CD14-positive monocyte (primary cell): ENCODE data around the gene SPATA20. TPM values are rescaled to one million over a fixed set of nuclear protein-coding genes. Genes with fewer than 3 reads are reported as not detected.

Experiments
- DNase-seq, 3 donors: peaks; one replicate each; pipeline ENCODE4 v3.0.0-alpha.2; 2011 to 2022
- H2AFZ ChIP-seq: 2 replicates; pipeline ENCODE4 v1.6.0; 2012; ENCODE audit warnings: mild to moderate bottlenecking, low read depth, low read length, inconsistent platforms; ENCODE audit not compliant: insufficient read depth, poor library complexity, severe bottlenecking
- H3K27ac ChIP-seq, 2 donors: 1 replicate in 1 of 2; 2 replicates in 1 of 2; pipeline ENCODE4 v1.5.1; 2012 to 2013; ENCODE audit warnings: low read length in 2 of 2, control low read depth in 1 of 2, inconsistent platforms in 1 of 2, low read depth in 1 of 2, mild to moderate bottlenecking in 1 of 2
- H3K27me3 ChIP-seq, 2 donors: one replicate each; pipeline versions ENCODE4 v1.6.0 to v1.6.1; 2011 to 2013; ENCODE audit warnings: low read length in 2 of 2; ENCODE audit not compliant: control insufficient read depth in 2 of 2, insufficient read depth in 2 of 2
- H3K36me3 ChIP-seq, 2 donors: replicated peaks in 1 of 2; 1 replicate in 1 of 2; 2 replicates in 1 of 2; pipeline versions ENCODE4 v1.5.1 to v1.6.1; 2012 to 2013; ENCODE audit warnings: low read length in 2 of 2, control low read depth in 1 of 2, inconsistent platforms in 1 of 2, mild to moderate bottlenecking in 1 of 2; ENCODE audit not compliant: insufficient read depth in 2 of 2, control insufficient read depth in 1 of 2
- H3K4me1 ChIP-seq, 2 donors: 1 replicate in 1 of 2; 2 replicates in 1 of 2; pipeline versions ENCODE4 v1.5.1 to v1.6.1; 2012 to 2013; ENCODE audit warnings: low read length in 2 of 2, control low read depth in 1 of 2, inconsistent platforms in 1 of 2, mild to moderate bottlenecking in 1 of 2, moderate library complexity in 1 of 2; ENCODE audit not compliant: insufficient read depth in 2 of 2, control insufficient read depth in 1 of 2
- H3K4me2 ChIP-seq: replicated peaks from 2 replicates; pipeline ENCODE3; 2012; ENCODE audit warnings: low read length, moderate library complexity, mild to moderate bottlenecking; ENCODE audit not compliant: poor library complexity, severe bottlenecking; ENCODE audit errors: extremely low read depth
- H3K4me3 ChIP-seq, 3 experiments: fragments of 200-600 bp in 1 of 3; sonication (generic) in 1 of 3; replicated peaks in 1 of 3; 1 replicate in 2 of 3; 2 replicates in 1 of 3; pipeline ENCODE4 v1.5.1; 2011 to 2013; ENCODE audit warnings: low read length in 3 of 3, mild to moderate bottlenecking in 3 of 3, control low read depth in 2 of 3, low read depth in 2 of 3, inconsistent platforms in 1 of 3, moderate library complexity in 1 of 3
- H3K79me2 ChIP-seq: 2 replicates; pipeline ENCODE4 v1.6.0; 2012; ENCODE audit warnings: mild to moderate bottlenecking, control low read depth, inconsistent platforms, low read length, moderate library complexity; ENCODE audit not compliant: insufficient read depth
- H3K9ac ChIP-seq: 2 replicates; pipeline ENCODE4 v1.6.0; 2017; ENCODE audit warnings: low read length, mild to moderate bottlenecking; ENCODE audit not compliant: insufficient read depth, poor library complexity, severe bottlenecking
- H3K9me3 ChIP-seq, 2 donors: replicated peaks in 1 of 2; 1 replicate in 1 of 2; 2 replicates in 1 of 2; pipeline versions ENCODE4 v1.5.1 to v1.6.1; 2012 to 2013; ENCODE audit warnings: low read length in 2 of 2, control low read depth in 1 of 2; ENCODE audit not compliant: control insufficient read depth in 1 of 2, insufficient read depth in 1 of 2
- H4K20me1 ChIP-seq: 2 replicates; pipeline ENCODE4 v1.6.0; 2012; ENCODE audit warnings: mild to moderate bottlenecking, low read length, control low read depth, moderate library complexity; ENCODE audit not compliant: insufficient read depth
- H3K27ac Mint-ChIP-seq, 7 donors: one replicate each; pipeline ENCODE4 v1.8.0; 2020; ENCODE audit warnings: mild to moderate bottlenecking in 7 of 7, mixed read lengths in 7 of 7, moderate library complexity in 6 of 7, inconsistent platforms in 2 of 7
- H3K27me3 Mint-ChIP-seq, 3 donors: one replicate each; pipeline ENCODE4 v1.8.0; 2021 to 2022; ENCODE audit warnings: low read depth in 3 of 3, mild to moderate bottlenecking in 3 of 3, mixed read lengths in 3 of 3, moderate library complexity in 3 of 3, inconsistent platforms in 1 of 3
- H3K36me3 Mint-ChIP-seq, 2 donors: one replicate each; pipeline ENCODE4 v1.8.0; 2020; ENCODE audit warnings: mixed read lengths in 2 of 2, inconsistent platforms in 1 of 2, mild to moderate bottlenecking in 1 of 2
- H3K4me1 Mint-ChIP-seq: one replicate; pipeline ENCODE4 v1.8.0; 2020; ENCODE audit warnings: mild to moderate bottlenecking, mixed read lengths
- H3K4me3 Mint-ChIP-seq, 2 donors: one replicate each; pipeline ENCODE4 v1.8.0; 2020; ENCODE audit warnings: mild to moderate bottlenecking in 2 of 2, mixed read lengths in 2 of 2, moderate library complexity in 1 of 2
- H3K9me3 Mint-ChIP-seq, 7 donors: one replicate each; pipeline ENCODE4 v1.8.0; 2020 to 2022; ENCODE audit warnings: mixed read lengths in 7 of 7, mild to moderate bottlenecking in 6 of 7, moderate library complexity in 6 of 7, inconsistent platforms in 2 of 7
- WGBS: methylation state at CpG from one replicate; pipeline ENCODE4 v1.1.5; 2013; ENCODE audit warnings: missing lambda C conversion rate; ENCODE audit not compliant: insufficient coverage; 5-methylcytosine and 5-hydroxymethylcytosine counted together
- intact Hi-C, 2 donors: fragments of 100-400 bp; cut with micrococcal nuclease; formaldehyde crosslinking; loops; one replicate each; pipeline versions ENCODE4 v1.15.0 to v1.15.1; 2023
- polyA plus RNA-seq, 3 donors: library from polyadenylated mRNA; depleted of rRNA in 1 of 3; unstranded in 2 of 3; stranded (reverse) in 1 of 3; fragments of 300-500 nt in 2 of 3; fragments of >200 nt in 1 of 3; fragmentation: Illumina TruSeq in 2 of 3; gene quantifications; 1 replicate in 2 of 3; 2 replicates in 1 of 3; pipeline ENCODE4 v1.2.3, GENCODE V29; 2012 to 2021
- TF ChIP-seq, protein P1 (sequence below): fragments of 200-600 bp; IDR thresholded peaks from one replicate; pipeline ENCODE4 v1.8.0; 2022; ENCODE audit warnings: antibody characterized with exemption, mild to moderate bottlenecking

The SPATA20 gene
- polyA plus RNA-seq, 3 donors: 9.3 to 37.8 (median 12.2) TPM

DNA sequence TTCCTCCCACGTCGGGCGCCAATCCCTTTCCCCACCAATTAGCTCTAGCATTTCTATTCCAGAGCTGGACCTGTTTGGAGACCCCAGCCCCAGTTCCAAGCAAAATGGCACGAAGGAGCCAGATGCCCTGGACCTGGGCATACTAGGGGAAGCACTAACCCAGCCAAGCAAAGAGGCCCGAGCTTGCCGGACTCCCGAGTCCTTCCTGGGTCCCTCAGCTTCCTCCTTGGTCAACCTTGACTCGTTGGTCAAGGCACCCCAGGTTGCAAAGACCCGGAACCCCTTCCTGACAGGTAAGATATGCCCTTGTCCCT, 5.6 kb upstream of the SPATA20 start:
- Histone ChIP-seq H3K4me3 (peak overlapping the region; percentile 31 to 85 (median 48)), H3K36me3 (no peaks in the 10 kb centered on the region), H3K9me3 (no peaks in the 10 kb centered on the region), H3K79me2 (no peaks in the 10 kb centered on the region), H3K27ac (no peak overlapping the region), H3K4me1 (peaks cover 17 to 23% of the 10 kb centered on the region in 2 donors), H3K4me2 (peak overlapping the region; percentile 99), H4K20me1 (no peaks in the 10 kb centered on the region), H3K27me3 (no peaks in the 10 kb centered on the region), H3K9ac (peak overlapping the region; percentile 60), H2AFZ (peak overlapping the region; percentile 96)
- peaks cover 11 to 26% (median 18%) of the 10 kb centered on the region in 3 donors for H3K27me3 Mint-ChIP-seq
- intact Hi-C loops: loop anchor here (5.0 to 10.0 kb wide), 4 partner anchors 57 to 303 kb away; partner anchors contain the start of gene ANKRD40 (in 1 of the 2)
- no peak for DNase-seq
- no peaks in the 10 kb centered on the region for H3K9me3 Mint-ChIP-seq
- H3K27ac Mint-ChIP-seq: peak overlapping the region in 1 of 7 donors; percentile 60
- H3K36me3 Mint-ChIP-seq: no peaks in the 10 kb centered on the region
- H3K4me3 Mint-ChIP-seq: peak overlapping the region; percentile 84 to 95
- WGBS: 45% methylated on average over 4 of the region's 9 CpGs
- H3K4me1 Mint-ChIP-seq: peaks cover 24% of the 10 kb centered on the region
- TF ChIP-seq, protein P1, sequence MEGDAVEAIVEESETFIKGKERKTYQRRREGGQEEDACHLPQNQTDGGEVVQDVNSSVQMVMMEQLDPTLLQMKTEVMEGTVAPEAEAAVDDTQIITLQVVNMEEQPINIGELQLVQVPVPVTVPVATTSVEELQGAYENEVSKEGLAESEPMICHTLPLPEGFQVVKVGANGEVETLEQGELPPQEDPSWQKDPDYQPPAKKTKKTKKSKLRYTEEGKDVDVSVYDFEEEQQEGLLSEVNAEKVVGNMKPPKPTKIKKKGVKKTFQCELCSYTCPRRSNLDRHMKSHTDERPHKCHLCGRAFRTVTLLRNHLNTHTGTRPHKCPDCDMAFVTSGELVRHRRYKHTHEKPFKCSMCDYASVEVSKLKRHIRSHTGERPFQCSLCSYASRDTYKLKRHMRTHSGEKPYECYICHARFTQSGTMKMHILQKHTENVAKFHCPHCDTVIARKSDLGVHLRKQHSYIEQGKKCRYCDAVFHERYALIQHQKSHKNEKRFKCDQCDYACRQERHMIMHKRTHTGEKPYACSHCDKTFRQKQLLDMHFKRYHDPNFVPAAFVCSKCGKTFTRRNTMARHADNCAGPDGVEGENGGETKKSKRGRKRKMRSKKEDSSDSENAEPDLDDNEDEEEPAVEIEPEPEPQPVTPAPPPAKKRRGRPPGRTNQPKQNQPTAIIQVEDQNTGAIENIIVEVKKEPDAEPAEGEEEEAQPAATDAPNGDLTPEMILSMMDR: no peak

DNA sequence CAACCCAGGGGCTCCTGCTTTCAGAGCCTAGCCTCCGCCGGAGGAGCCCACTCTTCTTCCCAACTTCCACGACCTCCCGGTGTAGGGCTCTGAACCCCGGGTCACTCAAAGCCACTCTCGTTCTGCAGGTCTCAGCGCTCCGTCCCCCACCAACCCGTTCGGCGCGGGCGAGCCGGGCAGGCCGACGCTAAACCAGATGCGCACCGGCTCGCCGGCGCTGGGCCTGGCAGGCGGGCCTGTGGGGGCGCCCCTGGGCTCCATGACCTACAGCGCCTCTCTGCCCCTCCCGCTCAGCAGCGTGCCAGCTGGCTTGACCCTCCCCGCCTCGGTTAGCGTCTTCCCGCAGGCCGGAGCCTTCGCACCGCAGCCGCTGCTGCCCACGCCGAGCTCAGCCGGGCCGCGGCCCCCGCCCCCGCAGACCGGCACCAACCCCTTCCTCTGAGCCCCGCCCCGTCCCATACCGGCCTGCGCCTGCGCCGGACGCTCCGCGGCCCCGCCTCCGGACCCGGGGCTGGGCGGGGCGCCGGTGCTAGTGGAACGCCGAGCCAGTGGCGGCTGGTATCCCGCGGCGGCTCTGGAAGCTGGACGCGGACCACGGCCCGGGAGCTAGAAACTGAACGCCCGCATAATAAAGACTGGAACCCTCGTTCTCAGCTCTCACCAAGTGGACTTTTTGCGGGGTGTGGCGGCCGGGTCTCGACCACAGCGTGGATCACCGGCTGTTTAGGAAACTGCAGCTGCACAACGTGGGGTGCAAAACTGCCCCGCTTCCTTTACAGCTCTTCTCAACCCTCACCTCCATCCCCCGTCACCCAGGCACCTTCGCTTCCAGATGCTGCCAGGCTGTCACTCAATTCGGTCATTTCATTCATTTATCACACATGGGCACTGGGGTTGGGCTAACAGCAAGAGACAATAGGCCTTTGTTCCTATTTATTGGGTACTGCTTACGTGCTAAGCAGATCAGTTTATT, 5.0 kb upstream of the SPATA20 start:
- Histone ChIP-seq H3K27me3 (no peaks in the 10 kb centered on the region), H2AFZ (peak overlapping the region; percentile 96), H3K4me2 (peak overlapping the region; percentile 99), H3K36me3 (no peaks in the 10 kb centered on the region), H3K27ac (no peak overlapping the region), H3K79me2 (no peaks in the 10 kb centered on the region), H3K9ac (peak overlapping the region; percentile 60), H3K4me3 (peak overlapping the region; percentile 35 to 85 (median 48)), H4K20me1 (no peaks in the 10 kb centered on the region), H3K9me3 (no peaks in the 10 kb centered on the region), H3K4me1 (peaks cover 20 to 28% of the 10 kb centered on the region in 2 donors)
- TF ChIP-seq, protein P1: peak; percentile 29
- H3K36me3 Mint-ChIP-seq: no peaks in the 10 kb centered on the region
- peaks cover 11 to 26% (median 18%) of the 10 kb centered on the region in 3 donors for H3K27me3 Mint-ChIP-seq
- intact Hi-C loops: loop anchor here (5.0 to 10.0 kb wide), 4 partner anchors 57 to 303 kb away; partner anchors contain the start of gene ANKRD40 (in 1 of the 2)
- DNase-seq: peak; percentile 61 to 77 (median 76)
- peak overlapping the region in 3 of 7 donors; percentile 46 to 74 (median 60) for H3K27ac Mint-ChIP-seq
- peaks cover 27% of the 10 kb centered on the region for H3K4me1 Mint-ChIP-seq
- WGBS: 2% methylated on average over 79 of the region's 82 CpGs
- no peaks in the 10 kb centered on the region for H3K9me3 Mint-ChIP-seq
- H3K4me3 Mint-ChIP-seq: peak overlapping the region; percentile 84 to 95
